ENCODE results near the gene SLC35A3.

SLC35A3 gene

GRCh38 chr1:100080331-100080730 lies 110.5 kb downstream of the SLC35A3 start:
- TF ChIP-seq CTCF (conservative IDR thresholded peaks at IDR 0.05; ENCODE audit: control insufficient read depth, insufficient read depth, low read depth, low read length) = no peak
- no peak for DNase-seq (ENCODE audit: low read depth)

More at GRCh38 chr1:100080331-100080730, 110.5 kb downstream of the SLC35A3 start:
- no peak overlapping the region for H3K4me3 ChIP-seq (ENCODE audit: control insufficient read depth, low read depth, low read length)

Measured in fibroblast of mammary gland (primary cell).